Right atrium auricular region (tissue), 2 donors: Measurements from ENCODE around the gene CAMK1D. TPM values are rescaled to one million over a fixed set of nuclear protein-coding genes. Genes with fewer than 3 reads are reported as not detected.

Experiments used
- DNase-seq: peaks from one replicate; pipeline ENCODE4 v3.0.0-alpha.2; 2019; ENCODE audit warnings: low spot score
- H3K27ac ChIP-seq, 2 donors: fragments of 200-600 bp; sonication (generic); 1 replicate in 1 of 2; 2 replicates in 1 of 2; pipeline ENCODE4 v1.5.1; 2016 to 2019
- H3K27me3 ChIP-seq, 2 donors: fragments of 200-600 bp; sonication (generic); one replicate each; pipeline versions ENCODE4 v1.5.1 to v1.6.0; 2017 to 2019
- H3K36me3 ChIP-seq: fragments of 200-600 bp; sonication (generic); one replicate; pipeline ENCODE4 v1.5.1; 2016
- H3K4me1 ChIP-seq, 2 donors: fragments of 200-600 bp; sonication (generic); one replicate each; pipeline versions ENCODE4 v1.5.1 to v1.6.0; 2017 to 2019
- H3K4me3 ChIP-seq, 2 donors: fragments of 200-600 bp; sonication (generic); 1 replicate in 1 of 2; 2 replicates in 1 of 2; pipeline ENCODE4 v1.5.1; 2017 to 2019; ENCODE audit warnings: mild to moderate bottlenecking in 1 of 2, moderate library complexity in 1 of 2
- H3K9me3 ChIP-seq, 2 donors: fragments of 200-600 bp; sonication (generic); one replicate each; pipeline ENCODE4 v1.5.1; 2019
- total RNA-seq, 2 donors: library from RNA; depleted of rRNA; stranded (reverse); fragments of >200 nt; gene quantifications; one replicate each; pipeline ENCODE4 v1.1.0, GENCODE V29; 2016
- TF ChIP-seq, protein P1 (sequence below), 2 donors: fragments of 200-600 bp; sonication (generic); IDR thresholded peaks; one replicate each; pipeline ENCODE4 v1.5.1; 2019; ENCODE audit warnings: antibody characterized with exemption in 2 of 2

CAMK1D gene
- total RNA-seq, 2 donors from 2014 or later, result 24.5 to 27.2 TPM

DNA sequence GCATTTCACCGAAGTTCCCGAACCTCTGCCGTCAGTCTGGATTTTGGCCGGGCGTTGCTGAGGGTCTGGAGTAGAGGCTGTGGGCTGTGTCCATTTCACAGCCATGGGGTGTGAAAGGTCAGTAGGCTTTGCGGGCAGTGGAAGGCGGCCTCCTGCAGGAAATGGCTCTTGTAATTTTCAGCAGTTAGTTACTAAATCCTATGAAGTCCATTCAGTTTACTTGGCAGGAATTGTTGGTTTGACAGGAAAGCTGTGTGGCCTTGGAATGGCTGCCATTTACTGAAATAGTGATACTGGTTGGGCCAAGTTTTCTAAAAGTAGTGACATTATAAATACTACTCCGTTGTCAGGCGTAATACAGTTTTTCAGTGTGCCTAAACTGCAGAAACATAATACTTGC is 348.4 kb downstream of the CAMK1D start:
- TF ChIP-seq, protein P1, sequence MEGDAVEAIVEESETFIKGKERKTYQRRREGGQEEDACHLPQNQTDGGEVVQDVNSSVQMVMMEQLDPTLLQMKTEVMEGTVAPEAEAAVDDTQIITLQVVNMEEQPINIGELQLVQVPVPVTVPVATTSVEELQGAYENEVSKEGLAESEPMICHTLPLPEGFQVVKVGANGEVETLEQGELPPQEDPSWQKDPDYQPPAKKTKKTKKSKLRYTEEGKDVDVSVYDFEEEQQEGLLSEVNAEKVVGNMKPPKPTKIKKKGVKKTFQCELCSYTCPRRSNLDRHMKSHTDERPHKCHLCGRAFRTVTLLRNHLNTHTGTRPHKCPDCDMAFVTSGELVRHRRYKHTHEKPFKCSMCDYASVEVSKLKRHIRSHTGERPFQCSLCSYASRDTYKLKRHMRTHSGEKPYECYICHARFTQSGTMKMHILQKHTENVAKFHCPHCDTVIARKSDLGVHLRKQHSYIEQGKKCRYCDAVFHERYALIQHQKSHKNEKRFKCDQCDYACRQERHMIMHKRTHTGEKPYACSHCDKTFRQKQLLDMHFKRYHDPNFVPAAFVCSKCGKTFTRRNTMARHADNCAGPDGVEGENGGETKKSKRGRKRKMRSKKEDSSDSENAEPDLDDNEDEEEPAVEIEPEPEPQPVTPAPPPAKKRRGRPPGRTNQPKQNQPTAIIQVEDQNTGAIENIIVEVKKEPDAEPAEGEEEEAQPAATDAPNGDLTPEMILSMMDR (IDR thresholded peaks at IDR 0.05), result no peak
- Histone ChIP-seq H3K27ac (peak overlapping the region in 1 of 2 donors; percentile 2), H3K9me3 (no peaks in the 10 kb centered on the region), H3K4me1 (peaks cover 0 to 13% of the 10 kb centered on the region in 2 donors), H3K36me3 (no peaks in the 10 kb centered on the region), H3K27me3 (no peaks in the 10 kb centered on the region), H3K4me3 (no peak overlapping the region)
- no peak for DNase-seq

DNA sequence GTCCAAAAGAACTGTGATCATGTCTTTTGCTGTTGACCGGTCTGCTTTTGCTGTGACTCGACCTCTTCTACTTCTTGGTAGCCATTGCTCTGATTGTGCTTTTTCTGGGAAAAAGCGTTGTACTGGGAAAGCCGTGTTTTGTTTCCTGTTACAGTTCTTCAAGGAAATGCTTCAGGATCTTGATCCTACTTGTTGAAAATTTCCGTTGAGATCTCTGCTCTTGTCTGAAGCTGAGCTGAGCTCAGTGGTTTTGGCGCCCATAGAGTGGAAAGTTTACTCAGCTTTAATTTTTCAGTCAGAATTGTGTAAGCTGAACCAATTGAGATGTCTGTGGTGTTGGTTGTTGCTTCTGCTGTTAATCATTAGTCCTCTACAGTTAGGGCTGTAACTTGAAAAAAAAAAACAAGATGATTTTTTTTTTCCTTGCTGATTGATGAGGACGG is 349.9 kb downstream of the CAMK1D start:
- Histone ChIP-seq H3K27ac (peak overlapping the region; percentile 40 to 61), H3K9me3 (no peaks in the 10 kb centered on the region), H3K4me1 (peaks cover 0 to 23% of the 10 kb centered on the region in 2 donors), H3K36me3 (no peaks in the 10 kb centered on the region), H3K4me3 (no peak overlapping the region), H3K27me3 (no peaks in the 10 kb centered on the region)
- no peak for DNase-seq
- TF ChIP-seq, protein P1 (IDR thresholded peaks at IDR 0.05), result no peak

DNA sequence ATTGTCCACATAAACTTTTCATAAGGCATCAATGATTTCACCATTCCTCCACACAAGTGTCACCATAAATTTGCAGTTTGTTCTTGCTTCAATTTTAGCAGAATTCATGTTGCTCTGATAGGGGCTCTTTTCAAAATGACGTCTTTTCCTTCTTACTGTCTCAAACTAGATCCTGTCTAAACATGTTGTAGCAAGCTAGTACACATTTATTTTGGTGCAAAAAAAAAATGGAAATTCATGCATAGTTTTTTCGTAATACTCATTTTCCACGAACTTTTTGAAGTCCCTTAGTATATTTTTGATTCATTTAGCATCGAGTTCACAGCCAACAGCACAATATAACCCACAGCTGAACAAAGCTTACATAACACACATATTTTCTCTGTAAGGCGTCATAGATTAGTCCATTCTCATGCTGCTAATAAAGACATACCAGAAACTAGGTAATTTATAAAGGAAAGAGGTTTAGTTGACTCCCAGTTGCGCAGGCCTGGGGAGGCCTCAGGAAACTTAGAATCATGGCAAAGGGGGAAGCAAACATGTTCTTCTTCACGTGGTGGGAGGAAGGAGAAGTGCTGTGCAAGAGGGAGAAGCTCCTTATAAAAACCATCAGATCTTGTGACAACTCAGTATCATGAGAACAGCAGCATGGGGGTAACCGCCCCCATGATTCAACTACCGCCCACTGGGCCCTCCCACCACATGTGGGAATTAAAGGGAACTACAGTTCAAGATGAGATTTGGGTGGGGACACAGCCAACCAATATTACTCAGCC is 350.6 kb downstream of the CAMK1D start:
- no peaks in the 10 kb centered on the region for H3K36me3 ChIP-seq
- H3K27me3 ChIP-seq, result no peaks in the 10 kb centered on the region
- peak overlapping the region in 1 of 2 donors; percentile 40 for H3K27ac ChIP-seq
- H3K4me1 ChIP-seq, result peaks cover 0 to 27% of the 10 kb centered on the region in 2 donors
- no peak for DNase-seq
- no peaks in the 10 kb centered on the region for H3K9me3 ChIP-seq
- H3K4me3 ChIP-seq, result no peak overlapping the region
- TF ChIP-seq, protein P1 (IDR thresholded peaks at IDR 0.05), result no peak

DNA sequence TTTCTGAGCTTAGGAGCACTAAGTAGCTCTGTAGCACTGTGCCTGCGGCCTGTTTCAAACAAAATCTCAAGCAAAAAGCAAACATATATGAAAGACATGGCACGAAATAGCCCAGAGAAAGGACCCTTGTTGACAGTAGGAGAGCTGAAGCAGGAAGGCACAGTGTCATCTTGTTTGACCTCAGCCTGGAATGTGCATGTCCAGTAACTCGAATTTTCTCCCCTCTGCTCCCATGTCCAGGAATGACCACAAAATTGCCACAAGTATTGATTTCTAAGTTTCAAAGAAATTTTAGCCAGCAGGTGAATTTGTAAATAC is 351.2 kb downstream of the CAMK1D start:
- TF ChIP-seq, protein P1 (IDR thresholded peaks at IDR 0.05), result no peak
- H3K27ac ChIP-seq, result no peak overlapping the region
- no peak overlapping the region for H3K4me3 ChIP-seq
- DNase-seq, result no peak
- H3K9me3 ChIP-seq, result no peaks in the 10 kb centered on the region
- no peaks in the 10 kb centered on the region for H3K36me3 ChIP-seq
- peaks cover 0 to 27% of the 10 kb centered on the region in 2 donors for H3K4me1 ChIP-seq
- no peaks in the 10 kb centered on the region for H3K27me3 ChIP-seq

DNA sequence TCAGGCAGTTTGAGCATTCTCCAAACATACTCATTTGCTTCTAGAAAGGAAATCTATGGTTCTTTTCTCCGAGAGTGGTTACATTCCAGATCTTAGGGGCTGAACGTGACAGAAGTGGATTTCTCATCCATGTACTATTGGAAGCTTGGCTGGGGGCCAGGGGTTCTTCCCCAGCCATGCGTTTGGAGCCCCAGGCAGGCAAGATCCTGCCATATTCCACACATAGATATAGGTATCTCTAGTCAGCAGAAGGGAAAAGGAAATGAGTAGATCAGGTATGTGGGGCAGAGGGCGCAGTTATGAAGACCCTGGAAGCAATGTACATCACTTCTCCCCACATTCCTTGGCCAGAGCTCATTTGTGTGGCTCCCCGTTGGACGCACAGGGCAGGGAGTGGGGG is 352.3 kb downstream of the CAMK1D start:
- H3K9me3 ChIP-seq, result no peaks in the 10 kb centered on the region
- no peaks in the 10 kb centered on the region for H3K36me3 ChIP-seq
- TF ChIP-seq, protein P1 (IDR thresholded peaks at IDR 0.05), result no peak
- DNase-seq, result no peak
- H3K27ac ChIP-seq, result no peak overlapping the region
- H3K4me1 ChIP-seq, result peaks cover 0 to 31% of the 10 kb centered on the region in 2 donors
- H3K4me3 ChIP-seq, result no peak overlapping the region
- no peaks in the 10 kb centered on the region for H3K27me3 ChIP-seq
